GM12891 (cell line): ENCODE measurements around the gene KAZN.
"Not testable (repeated sequence)": the region's sequence is repeated elsewhere in the genome, so short reads cannot be mapped to it uniquely, and the experiment has no call there.

Source experiments
- PAX5 ChIP-seq: IDR thresholded peaks from 2 replicates; pipeline ENCODE4 v1.6.1; 2011; ENCODE audit warnings: low read length, moderate library complexity, mild to moderate bottlenecking; ENCODE audit not compliant: insufficient read depth, severe bottlenecking
- POLR2A ChIP-seq: IDR thresholded peaks from 2 replicates; pipeline ENCODE4 v1.6.1; 2011; ENCODE audit warnings: low read depth, low read length, control low read depth
- POLR2AphosphoS5 ChIP-seq: IDR thresholded peaks from 2 replicates; pipeline ENCODE4 v1.6.1; 2011; ENCODE audit warnings: low read depth, low read length, control low read depth
- POU2F2 ChIP-seq: IDR thresholded peaks from 2 replicates; pipeline ENCODE4 v1.6.1; 2011; ENCODE audit warnings: low read depth, mild to moderate bottlenecking, control low read depth, low read length, moderate library complexity
- SPI1 ChIP-seq: IDR thresholded peaks from 2 replicates; pipeline ENCODE4 v1.6.1; 2011; ENCODE audit warnings: low read depth, low read length, control low read depth
- TAF1 ChIP-seq: IDR thresholded peaks from 2 replicates; pipeline ENCODE4 v1.6.1; 2011; ENCODE audit warnings: low read depth, low read length, control low read depth

DNA sequence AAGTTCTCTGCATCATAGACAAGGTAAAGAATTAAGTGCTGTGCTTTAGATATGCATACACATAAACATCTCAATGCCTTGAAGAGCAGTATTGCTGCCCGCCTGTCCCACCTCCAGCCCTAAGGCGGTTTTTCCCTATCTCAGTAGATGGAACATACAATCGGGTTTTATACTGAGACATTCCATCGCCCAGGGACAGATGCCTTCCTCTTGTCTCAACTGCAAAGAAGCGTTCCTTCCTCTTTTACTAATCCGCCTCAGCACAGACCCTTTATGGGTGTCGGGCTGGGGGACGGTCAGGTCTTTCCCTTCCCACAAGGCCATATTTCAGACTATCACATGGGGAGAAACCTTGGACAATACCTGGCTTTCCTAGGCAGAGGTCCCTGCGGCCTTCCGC is 537.1 kb downstream of the KAZN start:
- TF ChIP-seq POLR2A, POLR2AphosphoS5, TAF1, PAX5, SPI1, POU2F2: not testable (repeated sequence)
